Measurements from ENCODE around the gene NANOS3. TPM values are rescaled to one million over a fixed set of nuclear protein-coding genes. Genes with fewer than 3 reads are reported as not detected.

The NANOS3 gene
- total RNA-seq, 2 donors from 2014 or later, result 1.0 to 1.2 TPM

Small RNA genes lying within 50 kb of the gene (microRNA-seq; reads per million reads assigned to microRNA genes)
- 580 to 833 reads per million in 2 donors for gene MIR181C
- gene MIR181D, result 445 to 488 reads per million in 2 donors

Other genes with a start within 250 kb of the NANOS3 start
- gene MRI1, start 112.6 kb upstream of the NANOS3 start, total RNA-seq, result 10 to 100 TPM; 15.8 to 16.4 TPM
- gene C19orf53, start 102.7 kb upstream of the NANOS3 start, total RNA-seq, result 10 to 100 TPM; 82.6 to 83.2 TPM
- gene ZSWIM4, start 81.7 kb upstream of the NANOS3 start, total RNA-seq, result 1 to 10 TPM; 3.4 to 7.3 TPM
- 1 to 10 TPM in 1 of 2 donors, under 1 TPM in 1; 0.62 to 1.1 TPM for gene BRME1, start 29.0 kb downstream of the NANOS3 start, total RNA-seq
- 10 to 100 TPM; 19.4 to 20.5 TPM for gene CC2D1A, start 29.1 kb downstream of the NANOS3 start, total RNA-seq
- gene PODNL1, start 61.3 kb downstream of the NANOS3 start, total RNA-seq, result 1 to 10 TPM; 1.1 to 1.4 TPM
- gene DCAF15, start 75.4 kb downstream of the NANOS3 start, total RNA-seq, result 10 to 100 TPM; 17.1 to 19.2 TPM
- 10 to 100 TPM; 11.0 to 12.3 TPM for gene RFX1, start 129.2 kb downstream of the NANOS3 start, total RNA-seq
- not detected for gene RLN3, start 151.0 kb downstream of the NANOS3 start, total RNA-seq
- 1 to 10 TPM; 4.7 to 6.2 TPM for gene IL27RA, start 154.6 kb downstream of the NANOS3 start, total RNA-seq
- under 1 TPM; 0.50 to 0.88 TPM for gene PALM3, start 184.9 kb downstream of the NANOS3 start, total RNA-seq
- 1 to 10 TPM; 4.6 to 5.7 TPM for gene MISP3, start 195.7 kb downstream of the NANOS3 start, total RNA-seq
- gene C19orf67, start 208.6 kb downstream of the NANOS3 start, total RNA-seq, result not detected
- 10 to 100 TPM; 33.4 to 39.1 TPM for gene SAMD1, start 213.6 kb downstream of the NANOS3 start, total RNA-seq
- gene PRKACA, start 240.6 kb downstream of the NANOS3 start, total RNA-seq, result 100 to 1,000 TPM; 348 to 418 TPM

Measured in left cardiac atrium (tissue), 2 donors.